ENCODE data around the gene HYKK.
"Not testable (repeated sequence)": the region's sequence is repeated elsewhere in the genome, so short reads cannot be mapped to it uniquely, and the experiment has no call there.

Gene HYKK

DNA sequence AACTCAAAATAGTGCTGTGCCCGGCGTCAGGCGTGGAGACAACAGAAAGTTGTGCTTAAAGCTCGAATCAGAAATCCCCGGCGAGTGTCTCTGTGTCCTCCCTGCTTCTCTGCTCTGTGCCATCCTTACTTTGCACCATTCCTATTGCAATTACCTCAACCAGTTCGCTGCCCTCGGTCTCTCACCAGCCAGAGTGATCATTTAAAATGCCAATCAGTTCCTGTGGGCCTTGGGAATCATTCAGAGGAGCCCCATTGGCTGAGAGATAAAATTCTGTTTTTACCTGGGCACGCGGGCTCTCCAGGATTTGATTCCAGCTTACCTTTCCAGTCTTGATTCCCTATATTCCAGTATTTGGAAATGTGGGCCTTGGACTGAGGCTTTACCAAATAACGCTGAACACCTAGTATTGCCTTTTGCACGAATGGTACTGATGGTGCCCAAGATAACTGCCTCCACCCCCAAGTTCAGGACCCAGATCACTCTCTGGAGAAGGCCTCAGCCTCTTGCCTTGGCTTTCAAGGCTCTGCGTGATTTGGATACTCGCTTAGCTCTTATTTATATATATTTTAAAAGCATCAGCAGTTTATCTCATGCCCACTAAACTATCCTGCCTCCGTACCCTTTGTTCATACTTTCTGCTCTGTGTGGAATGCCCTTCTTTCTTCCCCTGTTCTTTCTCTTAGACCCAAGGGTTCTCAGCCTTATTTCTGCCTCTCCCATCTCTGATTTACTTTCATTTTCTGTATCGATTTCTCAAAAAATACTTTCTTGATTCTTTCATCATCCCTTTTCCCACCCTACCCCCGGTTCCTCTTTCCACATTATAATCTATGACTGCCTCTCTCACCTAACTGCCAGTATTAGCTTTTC lies 33.7 kb downstream of the HYKK start:
- DNase-seq = no peak

DNA sequence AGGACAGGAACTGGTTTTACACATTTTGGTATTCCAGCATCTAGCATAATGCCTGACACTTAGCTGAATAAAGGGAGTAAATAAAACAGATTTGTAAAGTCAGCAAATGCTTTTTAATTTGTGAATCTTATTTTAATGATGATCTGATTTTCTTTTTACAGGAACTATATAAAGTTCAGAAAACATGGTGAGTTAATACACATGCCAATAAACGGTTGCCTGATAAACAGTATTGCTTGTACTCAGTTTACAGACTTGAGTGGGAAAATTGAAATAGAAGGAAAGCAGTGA lies 34.3 kb downstream of the HYKK start:
- DNase-seq = no peak

DNA sequence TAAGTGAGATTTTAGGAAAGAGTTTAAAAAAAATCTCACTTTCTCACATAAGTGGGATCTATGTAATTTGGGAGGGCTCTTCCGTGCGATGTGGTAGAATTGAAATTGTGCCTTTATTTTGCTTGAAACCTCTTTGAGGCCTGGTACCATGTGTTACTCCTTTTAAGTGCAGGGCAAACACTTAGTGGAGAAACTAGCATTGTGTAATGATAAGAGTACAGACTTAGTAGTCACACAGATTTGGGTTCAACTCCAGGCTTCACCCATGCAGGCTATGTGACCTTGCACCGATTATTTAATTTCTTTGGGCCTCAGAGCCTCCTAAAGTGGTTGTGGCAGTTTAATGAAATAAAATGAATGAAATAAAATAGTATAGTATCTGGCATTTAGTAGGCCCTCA lies 35.3 kb downstream of the HYKK start:
- DNase-seq = no peak

DNA sequence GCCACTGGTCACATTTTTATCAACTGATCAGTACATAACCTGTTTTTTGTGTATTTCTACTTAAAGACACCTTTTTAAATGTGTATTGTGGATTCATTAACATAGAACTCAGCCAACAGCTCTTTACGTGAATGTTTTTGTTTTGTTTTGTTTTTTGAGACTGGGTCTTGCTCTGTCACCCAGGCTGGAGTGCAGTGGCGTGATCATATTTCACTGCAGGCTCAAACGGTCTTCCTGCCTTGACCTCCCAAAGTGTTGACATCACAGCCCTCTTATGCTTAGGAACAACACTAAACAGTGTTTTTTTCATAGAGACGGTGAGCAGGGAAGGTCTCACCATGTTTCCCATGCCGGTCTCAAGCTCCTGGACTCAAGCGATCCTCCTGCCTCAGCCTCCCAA lies 42.8 kb downstream of the HYKK start:
- DNase-seq = no peak

GRCh38 chr15:78550815-78551214 lies 43.4 kb downstream of the HYKK start:
- no peak for DNase-seq

- DNase-seq = no peak
Measured at GRCh38 chr15:78551902-78552301, 44.5 kb downstream of the HYKK start.

- DNase-seq = no peak
Measured at GRCh38 chr15:78552597-78552996, 45.2 kb downstream of the HYKK start.

DNA sequence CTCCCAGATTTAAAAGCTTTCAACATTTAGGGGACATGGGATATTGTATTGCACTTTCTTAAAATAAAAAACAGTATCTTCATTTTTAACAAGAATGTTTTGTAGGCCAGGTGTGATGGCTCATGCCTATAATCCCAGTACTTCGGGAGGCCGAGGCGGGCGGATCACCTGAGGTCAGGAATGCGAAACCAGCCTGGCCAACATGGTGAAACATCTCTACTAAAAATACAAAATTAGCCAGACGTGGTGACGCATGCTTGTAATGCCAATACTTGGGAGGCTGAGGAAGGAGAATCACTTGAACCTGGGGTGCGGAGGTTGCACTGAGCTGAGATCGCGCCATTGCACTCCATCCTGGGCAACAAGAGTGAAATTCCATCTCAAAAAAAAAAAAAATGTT lies 52.8 kb downstream of the HYKK start:
- DNase-seq = not testable (repeated sequence)

DNA sequence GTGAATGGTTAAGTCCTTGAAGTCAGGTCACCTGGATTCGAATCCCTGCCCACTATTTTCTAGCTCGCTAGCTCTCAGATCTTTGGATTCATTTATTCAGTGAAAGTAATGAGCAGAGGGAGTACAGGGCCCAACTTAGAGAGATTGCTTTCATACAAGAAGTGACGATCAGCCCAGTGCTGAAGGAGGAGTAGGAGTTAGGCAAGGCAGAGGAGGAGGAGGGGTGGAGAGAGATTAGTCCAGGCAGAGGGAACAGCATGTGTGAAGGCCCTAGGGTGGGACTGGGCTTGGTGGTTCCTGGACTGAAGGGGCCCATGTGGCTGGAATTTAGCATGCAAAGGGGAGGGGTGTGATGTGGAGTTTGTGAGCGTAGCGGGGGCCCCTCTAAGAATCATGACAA lies 54.1 kb downstream of the HYKK start:
- DNase-seq = no peak

GRCh38 chr15:78563092-78563491 lies 55.7 kb downstream of the HYKK start:
- no peak for DNase-seq

- DNase-seq = no peak
Measured at GRCh38 chr15:78564743-78565096, 57.3 kb downstream of the HYKK start.

- peak; percentile 72 for DNase-seq
Measured at GRCh38 chr15:78565097-78565950, 57.9 kb downstream of the HYKK start, which contains the start of gene CHRNA5. TSS of gene CHRNA5 (plus strand) at chr15:78565520. CDS start at chr15:78565720, 200 bp downstream.

DNA sequence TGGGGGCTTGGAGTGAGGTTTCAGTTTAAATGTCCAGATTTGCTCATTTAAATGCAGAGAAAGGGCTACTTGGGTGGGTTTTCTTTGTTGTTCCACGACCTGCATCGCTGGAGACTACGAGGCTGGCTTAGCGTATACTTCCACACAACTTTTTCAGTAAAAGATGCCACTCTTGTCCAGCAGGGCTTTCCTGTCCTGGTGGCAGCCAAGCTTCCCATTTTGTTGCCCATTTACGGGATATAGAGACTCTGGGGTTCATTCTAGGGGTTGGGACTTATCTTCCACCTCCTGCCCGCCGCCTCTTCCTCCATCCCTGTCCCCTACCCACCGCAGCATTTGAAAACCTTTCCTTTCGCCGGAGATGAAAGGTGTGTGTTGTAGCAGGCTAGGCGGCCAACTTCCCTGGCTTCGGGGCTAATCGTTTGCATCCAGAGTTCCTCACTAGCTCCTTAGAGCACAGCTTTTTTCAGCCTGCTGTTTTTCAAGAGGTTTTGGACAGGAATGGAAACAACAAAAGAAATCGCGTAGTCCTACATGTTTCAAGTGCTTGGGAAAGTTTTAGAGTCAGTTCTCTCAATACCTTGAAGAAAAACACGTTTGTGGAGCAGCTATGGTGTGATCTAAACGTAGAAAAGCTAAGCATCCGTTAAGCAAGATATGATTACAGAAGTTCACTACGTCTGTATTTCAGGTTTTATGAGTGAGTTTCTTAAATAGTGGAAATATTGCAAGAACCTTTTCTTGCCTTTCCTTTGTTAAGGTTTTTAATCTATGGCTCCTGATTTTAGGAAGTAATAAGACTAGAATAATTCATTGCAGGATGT lies 58.8 kb downstream of the HYKK start:
- DNase-seq = peak; percentile 34

GRCh38 chr15:78567531-78567930 lies 60.2 kb downstream of the HYKK start:
- DNase-seq = no peak

GRCh38 chr15:78570710-78571109 lies 63.3 kb downstream of the HYKK start:
- no peak for DNase-seq

DNA sequence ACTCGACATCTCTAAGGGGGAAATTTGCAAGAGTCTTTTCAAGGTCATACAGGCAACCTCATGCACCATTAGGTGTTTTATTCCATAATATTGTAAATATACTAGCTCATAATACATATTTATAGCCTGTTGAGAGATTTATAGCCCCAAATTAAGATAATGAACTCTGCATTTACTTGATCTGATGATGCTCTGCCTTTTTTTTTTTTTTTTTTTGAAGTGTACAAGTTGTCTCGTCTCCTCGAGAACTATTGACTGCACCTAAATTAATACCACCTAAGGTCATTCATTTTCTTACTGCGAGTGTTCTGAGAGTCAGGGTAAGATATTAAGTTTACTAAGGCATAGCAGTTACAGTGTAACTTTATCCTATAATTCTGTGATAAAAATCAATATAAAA lies 64.0 kb downstream of the HYKK start:
- DNase-seq = no peak

GRCh38 chr15:78573416-78573815 lies 66.0 kb downstream of the HYKK start:
- no peak for DNase-seq

DNA sequence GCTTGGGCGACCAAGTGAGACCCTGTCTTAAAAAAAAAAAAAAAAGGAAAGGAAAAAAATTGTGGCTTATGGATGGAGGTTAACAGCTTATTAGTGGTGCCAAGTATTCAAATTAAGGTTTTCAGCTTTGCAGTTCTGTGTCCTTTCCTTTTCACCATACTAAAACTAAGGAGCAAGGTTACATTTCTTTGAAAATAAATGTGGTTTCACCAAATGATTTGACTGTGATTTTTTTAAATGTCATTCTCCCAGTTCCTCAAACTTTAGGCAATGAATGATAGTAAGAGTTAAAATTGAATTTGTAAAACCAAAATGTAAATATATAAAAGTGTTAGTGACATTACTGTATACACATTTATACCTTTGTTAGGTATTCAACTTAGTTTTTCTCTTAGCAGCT lies 67.6 kb downstream of the HYKK start:
- no peak for DNase-seq

All from T1000 (cell line).